PFSK-1 (cell line): ENCODE results near the gene SCAANT1.

ENCODE experiments used
- FOXP2 ChIP-seq: optimal IDR thresholded peaks from 2 replicates; pipeline ENCODE3; 2011; ENCODE audit warnings: borderline replicate concordance, control low read depth, inconsistent platforms; ENCODE audit not compliant: insufficient read depth; ENCODE audit errors: extremely low read length, extremely low read depth
- POLR2AphosphoS5 ChIP-seq: IDR thresholded peaks from 2 replicates; pipeline ENCODE4 v1.6.1; 2012; ENCODE audit warnings: low read depth, mild to moderate bottlenecking, control low read depth, low read length, moderate library complexity
- SIN3A ChIP-seq: IDR thresholded peaks from 2 replicates; pipeline ENCODE4 v1.6.1; 2012; ENCODE audit warnings: mild to moderate bottlenecking, low read length, moderate library complexity, borderline replicate concordance; ENCODE audit not compliant: insufficient read depth
- TAF1 ChIP-seq: IDR thresholded peaks from 2 replicates; pipeline ENCODE4 v1.6.1; 2012; ENCODE audit warnings: low read length, control low read depth, borderline replicate concordance; ENCODE audit not compliant: insufficient read depth
- TF ChIP-seq, protein P1 (sequence below), 2 experiments: IDR thresholded peaks; 2 replicates each; pipeline versions ENCODE4 v1.6.1 to v1.8.0; 2011 to 2012; ENCODE audit warnings: low read depth in 2 of 2, low read length in 2 of 2, control low read depth in 1 of 2, inconsistent platforms in 1 of 2, mild to moderate bottlenecking in 1 of 2, moderate library complexity in 1 of 2; ENCODE audit not compliant: insufficient read depth in 1 of 2

The SCAANT1 gene

DNA sequence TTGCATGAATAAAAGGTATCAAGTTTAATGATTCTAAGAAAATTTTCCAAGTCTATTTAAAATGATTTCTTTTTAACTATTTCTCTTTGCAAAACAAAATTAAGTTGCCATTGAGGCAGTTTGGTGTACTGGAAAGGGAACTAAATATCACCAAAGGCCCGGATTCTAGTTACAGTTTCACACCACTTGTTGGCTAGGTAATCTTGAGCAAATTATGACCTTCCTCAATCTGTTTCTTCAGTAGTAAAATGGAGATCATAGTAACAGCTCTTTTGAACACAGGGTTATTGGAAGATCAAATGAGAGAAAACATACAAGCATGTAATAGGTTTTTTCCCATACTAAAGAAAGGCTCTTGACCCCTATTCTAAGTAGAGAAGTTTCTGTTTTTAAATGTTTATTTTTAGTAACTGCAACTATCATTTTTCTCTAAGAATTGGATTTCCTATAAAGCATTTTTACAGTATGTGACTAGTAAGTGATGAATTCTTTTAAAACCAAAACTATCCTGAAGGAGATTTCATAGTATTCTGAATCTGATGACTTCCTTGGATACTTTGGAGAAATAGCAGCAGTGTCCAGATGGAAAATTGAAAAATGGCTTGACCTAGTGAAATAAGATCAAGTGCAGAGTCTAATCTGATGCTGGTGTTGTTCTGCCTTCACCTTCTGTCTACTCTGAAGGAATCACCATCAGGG is 15.7 kb downstream of the SCAANT1 start:
- TF ChIP-seq FOXP2 (no peak), SIN3A (no peak), TAF1 (no peak), POLR2AphosphoS5 (no peak)

DNA sequence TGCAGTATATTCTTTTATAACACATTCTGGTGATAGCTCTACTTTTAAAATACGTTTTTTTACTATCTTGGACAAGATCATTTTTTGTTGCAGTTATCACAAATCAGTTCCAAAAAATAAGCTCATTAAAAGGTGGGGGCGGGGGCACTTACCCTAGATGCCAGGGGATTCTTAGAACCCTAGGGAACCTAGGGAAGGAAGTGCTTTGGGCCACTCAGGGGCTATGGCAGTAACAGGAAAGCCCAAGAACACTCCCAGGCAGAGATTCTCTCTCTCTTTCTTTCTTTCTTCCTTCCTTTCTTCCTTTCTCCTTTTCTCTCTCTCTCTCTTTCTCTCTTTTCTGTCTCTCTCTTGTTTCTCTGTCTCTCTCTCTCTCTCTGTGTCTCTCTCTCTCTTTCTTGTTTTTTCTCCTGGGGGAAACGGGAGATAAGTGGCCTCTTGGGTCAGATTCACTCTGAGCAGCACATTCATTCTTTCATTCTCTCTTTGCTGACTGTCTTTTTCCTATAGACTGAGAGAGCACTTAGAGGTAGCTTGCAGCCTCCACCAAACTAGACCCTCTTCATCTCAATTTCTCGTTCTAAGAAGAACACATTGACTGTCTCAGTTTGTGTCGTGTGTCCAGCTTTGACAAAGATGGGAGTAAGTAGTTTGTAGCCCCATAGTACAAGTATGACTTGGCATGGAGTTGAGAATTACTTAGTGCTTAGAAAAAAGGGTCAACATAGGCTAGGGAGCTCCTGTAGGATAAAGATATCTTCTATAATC is 16.6 kb downstream of the SCAANT1 start:
- TF ChIP-seq POLR2AphosphoS5 (no peak), FOXP2 (no peak), TAF1 (no peak), SIN3A (no peak)
- TF ChIP-seq, protein P1, sequence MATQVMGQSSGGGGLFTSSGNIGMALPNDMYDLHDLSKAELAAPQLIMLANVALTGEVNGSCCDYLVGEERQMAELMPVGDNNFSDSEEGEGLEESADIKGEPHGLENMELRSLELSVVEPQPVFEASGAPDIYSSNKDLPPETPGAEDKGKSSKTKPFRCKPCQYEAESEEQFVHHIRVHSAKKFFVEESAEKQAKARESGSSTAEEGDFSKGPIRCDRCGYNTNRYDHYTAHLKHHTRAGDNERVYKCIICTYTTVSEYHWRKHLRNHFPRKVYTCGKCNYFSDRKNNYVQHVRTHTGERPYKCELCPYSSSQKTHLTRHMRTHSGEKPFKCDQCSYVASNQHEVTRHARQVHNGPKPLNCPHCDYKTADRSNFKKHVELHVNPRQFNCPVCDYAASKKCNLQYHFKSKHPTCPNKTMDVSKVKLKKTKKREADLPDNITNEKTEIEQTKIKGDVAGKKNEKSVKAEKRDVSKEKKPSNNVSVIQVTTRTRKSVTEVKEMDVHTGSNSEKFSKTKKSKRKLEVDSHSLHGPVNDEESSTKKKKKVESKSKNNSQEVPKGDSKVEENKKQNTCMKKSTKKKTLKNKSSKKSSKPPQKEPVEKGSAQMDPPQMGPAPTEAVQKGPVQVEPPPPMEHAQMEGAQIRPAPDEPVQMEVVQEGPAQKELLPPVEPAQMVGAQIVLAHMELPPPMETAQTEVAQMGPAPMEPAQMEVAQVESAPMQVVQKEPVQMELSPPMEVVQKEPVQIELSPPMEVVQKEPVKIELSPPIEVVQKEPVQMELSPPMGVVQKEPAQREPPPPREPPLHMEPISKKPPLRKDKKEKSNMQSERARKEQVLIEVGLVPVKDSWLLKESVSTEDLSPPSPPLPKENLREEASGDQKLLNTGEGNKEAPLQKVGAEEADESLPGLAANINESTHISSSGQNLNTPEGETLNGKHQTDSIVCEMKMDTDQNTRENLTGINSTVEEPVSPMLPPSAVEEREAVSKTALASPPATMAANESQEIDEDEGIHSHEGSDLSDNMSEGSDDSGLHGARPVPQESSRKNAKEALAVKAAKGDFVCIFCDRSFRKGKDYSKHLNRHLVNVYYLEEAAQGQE (IDR thresholded peaks at IDR 0.05; ENCODE audit: insufficient read depth in 1 of 2, low read depth in 2 of 2, low read length in 2 of 2), result no peak

DNA sequence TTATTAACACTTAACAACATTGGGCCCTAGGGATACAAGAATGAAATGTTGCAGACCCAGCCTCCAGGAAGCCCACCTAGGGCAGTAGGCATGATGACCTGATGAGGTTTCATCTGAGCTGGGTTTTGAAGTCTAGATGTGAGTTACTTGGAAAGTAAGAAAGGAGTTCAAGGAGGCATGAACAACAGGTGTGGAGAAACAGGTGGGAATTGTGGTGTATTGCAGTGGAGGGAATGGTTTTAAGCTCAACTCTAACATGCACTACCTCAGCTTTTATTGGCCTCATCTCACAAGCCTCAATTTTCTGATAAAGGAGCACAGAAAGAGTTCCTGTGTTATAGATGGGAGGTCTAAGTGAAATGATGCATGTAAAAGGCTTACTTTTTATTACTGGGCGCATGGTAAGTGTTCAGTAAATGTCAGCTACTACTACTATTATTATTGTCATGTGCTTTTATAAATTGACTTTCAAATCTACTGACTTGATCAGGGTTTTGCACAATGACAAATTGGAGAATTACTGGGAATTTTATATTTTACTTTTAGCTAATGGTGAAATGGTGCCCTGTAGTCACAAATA is 19.3 kb downstream of the SCAANT1 start:
- TF ChIP-seq TAF1 (no peak), SIN3A (no peak), FOXP2 (no peak)

DNA sequence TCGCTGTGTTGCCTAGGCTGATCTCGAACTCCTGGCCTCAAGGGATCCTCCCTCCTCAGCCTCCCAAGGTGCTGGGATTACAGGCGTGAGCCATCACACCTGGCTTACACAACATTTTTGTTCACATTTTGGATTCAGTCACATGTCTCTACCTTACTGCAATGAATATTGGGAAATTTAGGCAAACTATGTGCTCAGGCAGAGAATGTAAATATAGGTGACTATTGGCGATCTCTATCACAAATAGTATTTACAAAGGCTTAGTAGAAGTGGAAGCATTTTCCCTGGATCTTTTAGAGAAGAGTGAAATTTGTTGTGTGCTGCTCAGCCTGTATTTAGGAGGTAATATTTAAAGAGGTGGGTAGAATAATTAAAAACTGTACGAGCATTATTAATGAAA is 20.7 kb downstream of the SCAANT1 start:
- TF ChIP-seq SIN3A (no peak), TAF1 (no peak), POLR2AphosphoS5 (no peak), FOXP2 (no peak)
- TF ChIP-seq, protein P1 (IDR thresholded peaks at IDR 0.05; ENCODE audit: insufficient read depth in 1 of 2, low read depth in 2 of 2, low read length in 2 of 2), result no peak

DNA sequence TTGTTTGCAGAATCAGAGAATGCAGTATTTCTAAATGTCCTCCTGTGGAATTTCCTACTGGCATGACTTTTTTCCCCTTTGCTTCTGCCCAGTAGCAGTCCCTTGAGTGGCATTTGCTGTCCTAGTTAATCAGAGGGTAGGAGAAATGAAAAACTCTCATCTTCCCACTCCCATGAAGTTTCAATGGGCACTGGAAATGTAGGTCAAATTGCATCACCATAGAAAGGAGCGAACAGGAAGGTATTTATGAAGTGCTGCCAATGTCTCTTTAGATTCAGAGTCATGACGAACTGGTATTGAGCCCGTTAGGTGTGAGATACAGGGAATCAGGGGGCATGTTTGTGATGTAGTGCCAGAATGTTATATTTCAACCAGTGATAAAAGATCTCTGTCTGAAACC is 25.3 kb downstream of the SCAANT1 start:
- TF ChIP-seq SIN3A (no peak), TAF1 (no peak), FOXP2 (no peak), POLR2AphosphoS5 (no peak)
- TF ChIP-seq, protein P1 (IDR thresholded peaks at IDR 0.05; ENCODE audit: insufficient read depth in 1 of 2, low read depth in 2 of 2, low read length in 2 of 2), result no peak
